Pancreas (tissue), 10 donors: ENCODE data around the gene MYO15B. TPM values are rescaled to one million over a fixed set of nuclear protein-coding genes. Genes with fewer than 3 reads are reported as not detected.

Experiments used
- ATAC-seq, 4 donors: fragments of 200-7000 bp; cut with Tn5 transposase; one replicate each; pipeline versions ENCODE4 v1.8.0 to v1.9.1; 2020; ENCODE audit warnings: mild to moderate bottlenecking in 4 of 4, moderate library complexity in 4 of 4
- DNase-seq, 6 donors: peaks; one replicate each; pipeline ENCODE4 v3.0.0-alpha.2; 2020
- FAIRE-seq: peaks from 2 replicates; lab custom pipeline; 2012; peaks lifted over from hg19 to GRCh38; lab: Jason Lieb, UNC
- H3K27ac ChIP-seq, 4 donors: fragments of 200-600 bp; sonication (generic); 1 replicate in 3 of 4; 2 replicates in 1 of 4; pipeline versions ENCODE4 v1.5.0 to v1.8.0; 2020
- H3K27me3 ChIP-seq, 4 donors: fragments of 200-600 bp; one replicate each; pipeline ENCODE4 v1.8.0; 2021
- H3K36me3 ChIP-seq, 3 donors: fragments of 200-600 bp; sonication (generic) in 1 of 3; one replicate each; pipeline versions ENCODE4 v1.5.0 to v1.8.0; 2020 to 2021
- H3K4me1 ChIP-seq, 3 donors: fragments of 200-600 bp; one replicate each; pipeline ENCODE4 v1.8.0; 2021
- H3K4me3 ChIP-seq, 4 donors: fragments of 200-600 bp; sonication (generic) in 2 of 4; one replicate each; pipeline versions ENCODE4 v1.5.0 to v1.8.0; 2020 to 2021
- H3K9me3 ChIP-seq, 4 donors: fragments of 200-600 bp; one replicate each; pipeline ENCODE4 v1.8.0; 2021
- CTCF ChIP-seq, 4 donors: fragments of 200-600 bp; sonication (generic) in 3 of 4; IDR thresholded peaks; one replicate each; pipeline versions ENCODE4 v1.5.0 to v1.8.0; 2021; ENCODE audit warnings: antibody characterized with exemption in 4 of 4
- WGBS, 2 donors: extraction: QIAGEN DNeasy Blood & Tissue Kit; methylation state at CpG; one replicate each; pipeline ENCODE4 v1.1.7; 2013; 5-methylcytosine and 5-hydroxymethylcytosine counted together
- intact Hi-C, 3 donors: fragments of 100-400 bp; cut with DNase I; formaldehyde crosslinking; loops; one replicate each; pipeline versions ENCODE4 v1.11.1 to v1.14.2; 2022
- polyA plus RNA-seq, 2 donors: library from polyadenylated mRNA; stranded (reverse); fragments of 200-250 nt; gene quantifications; one replicate each; pipeline ENCODE4 v1.2.3, GENCODE V29; 2013
- total RNA-seq, 6 donors: library from RNA; stranded (reverse); fragmentation: NEBNext Ultra II Directional in 4 of 6; extraction: Animal tissue kit (Norgen Biotek cat#: 25700) in 4 of 6; gene quantifications; one replicate each; pipeline versions ENCODE4 v1.2.1 to v1.2.4, GENCODE V29; 2021 to 2023
- donor health status: healthy with polysubstance abuse.
- donor health status: DM: no; HTN: no; CAD: no; lungs with moderate emphysema.
- donor health status: DM: no; HTN: no; CAD: no.
- donor health status: control.
- donor health status: control.
- donor health status: Bipolar disorder and iron deficiency.
- donor health status: DM: yes; HTN: yes; CAD: no.
- donor health status: DM: no; HTN: no; CAD: no.
- donor health status: DM: no; HTN: no; CAD: no.
- donor health status: DM: yes; HTN: yes; CAD: no.

The MYO15B gene
- total and polyA plus RNA-seq, 8 donors, result 25.9 to 325 (median 47.1) TPM

- Histone ChIP-seq H3K4me3 (no peak overlapping the region), H3K4me1 (no peaks in the 10 kb centered on the region), H3K27me3 (no peaks in the 10 kb centered on the region), H3K9me3 (no peaks in the 10 kb centered on the region), H3K36me3 (peaks cover 0 to 80% (median 46%) of the 10 kb centered on the region in 3 donors), H3K27ac (no peak overlapping the region)
- intact Hi-C loops, result no loop called here
- DNase-seq (no peak), ATAC-seq (no peak), FAIRE-seq (no peak)
- WGBS, 2 donors, result 91 to 97% methylated on average over 30 to 31 of the region's 31 CpGs
- no peak for TF ChIP-seq CTCF (IDR thresholded peaks at IDR 0.05)
Measured at GRCh38 chr17:75568412-75569255, 19.0 kb upstream of the MYO15B start.

- intact Hi-C loops, result no loop called here
- WGBS, 2 donors, result 94 to 95% methylated on average over 35 of the region's 35 CpGs
- Histone ChIP-seq H3K4me1 (no peaks in the 10 kb centered on the region), H3K36me3 (peaks cover 0 to 69% (median 32%) of the 10 kb centered on the region in 3 donors), H3K9me3 (no peaks in the 10 kb centered on the region), H3K27ac (no peak overlapping the region), H3K27me3 (no peaks in the 10 kb centered on the region), H3K4me3 (no peak overlapping the region)
- FAIRE-seq (no peak), ATAC-seq (no peak), DNase-seq (no peak)
- no peak for TF ChIP-seq CTCF (IDR thresholded peaks at IDR 0.05)
Measured at GRCh38 chr17:75570034-75570676, 17.4 kb upstream of the MYO15B start.

- Histone ChIP-seq H3K36me3 (peaks cover 0 to 62% (median 29%) of the 10 kb centered on the region in 3 donors), H3K4me1 (no peaks in the 10 kb centered on the region), H3K9me3 (no peaks in the 10 kb centered on the region), H3K27me3 (no peaks in the 10 kb centered on the region), H3K4me3 (no peak overlapping the region), H3K27ac (peak overlapping the region in 1 of 4 donors; percentile 21)
- DNase-seq, result no peak
- intact Hi-C loops, result no loop called here
- TF ChIP-seq CTCF (IDR thresholded peaks at IDR 0.05), result no peak
- FAIRE-seq, result no peak
- no peak for ATAC-seq
- 94% methylated on average over 11 of the region's 11 CpGs for WGBS, 2 donors
Measured at GRCh38 chr17:75570772-75571171, 16.8 kb upstream of the MYO15B start.

- ATAC-seq, result peak in 3 of 4 donors; percentile 2 to 61 (median 55)
- H3K4me1 ChIP-seq, result no peaks in the 10 kb centered on the region
- peaks cover 0 to 57% (median 29%) of the 10 kb centered on the region in 3 donors for H3K36me3 ChIP-seq
- no peak for FAIRE-seq
- no peak overlapping the region for H3K4me3 ChIP-seq
- intact Hi-C loops, result no loop called here
- WGBS, 2 donors, result 90 to 92% methylated on average over 15 of the region's 15 CpGs
- H3K27ac ChIP-seq, result peak overlapping the region in 1 of 4 donors; percentile 21
- DNase-seq, result no peak
- no peaks in the 10 kb centered on the region for H3K9me3 ChIP-seq
- no peaks in the 10 kb centered on the region for H3K27me3 ChIP-seq
- no peak for TF ChIP-seq CTCF (IDR thresholded peaks at IDR 0.05)
Measured at GRCh38 chr17:75571197-75571884, 16.3 kb upstream of the MYO15B start.
